HK-2 (cell line): ENCODE results near the gene RGS19.
A peak's percentile ranks its signal among the peaks of the same experiment; 100 is the strongest.

ENCODE experiments used
- DNase-seq: peaks from one replicate; pipeline ENCODE4 v3.0.0-alpha.2; 2018; ENCODE audit not compliant: unreplicated experiment

RGS19 gene

DNA sequence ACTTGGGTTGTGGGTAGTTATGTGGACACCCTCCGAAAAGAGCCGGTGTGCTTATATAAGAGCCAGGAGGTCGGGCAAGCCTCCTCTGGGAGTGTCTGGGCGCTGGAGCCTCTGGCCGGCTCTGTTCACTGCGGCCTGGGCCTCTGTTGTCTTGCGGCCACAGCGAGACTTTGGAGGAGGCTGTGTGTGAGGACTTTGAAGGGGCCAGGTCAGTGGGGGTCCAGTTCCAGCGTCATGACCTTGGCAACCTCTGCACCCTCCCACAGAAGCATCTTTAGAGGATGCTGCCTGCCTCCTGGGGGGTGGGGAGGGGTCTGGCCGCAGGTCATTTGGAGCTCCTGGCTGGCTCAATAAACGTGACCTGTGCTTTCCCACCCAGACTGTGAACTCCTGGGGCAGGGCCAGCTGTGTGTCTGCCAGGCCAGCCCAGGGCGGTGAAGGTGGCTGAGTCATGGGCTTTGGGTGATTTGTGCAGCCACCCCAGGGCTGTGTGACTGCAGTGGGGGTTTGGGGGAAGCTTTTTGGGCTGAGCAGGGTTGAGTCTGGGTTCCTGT lies 15.1 kb downstream of the RGS19 start:
- peak; percentile 76 for DNase-seq

DNA sequence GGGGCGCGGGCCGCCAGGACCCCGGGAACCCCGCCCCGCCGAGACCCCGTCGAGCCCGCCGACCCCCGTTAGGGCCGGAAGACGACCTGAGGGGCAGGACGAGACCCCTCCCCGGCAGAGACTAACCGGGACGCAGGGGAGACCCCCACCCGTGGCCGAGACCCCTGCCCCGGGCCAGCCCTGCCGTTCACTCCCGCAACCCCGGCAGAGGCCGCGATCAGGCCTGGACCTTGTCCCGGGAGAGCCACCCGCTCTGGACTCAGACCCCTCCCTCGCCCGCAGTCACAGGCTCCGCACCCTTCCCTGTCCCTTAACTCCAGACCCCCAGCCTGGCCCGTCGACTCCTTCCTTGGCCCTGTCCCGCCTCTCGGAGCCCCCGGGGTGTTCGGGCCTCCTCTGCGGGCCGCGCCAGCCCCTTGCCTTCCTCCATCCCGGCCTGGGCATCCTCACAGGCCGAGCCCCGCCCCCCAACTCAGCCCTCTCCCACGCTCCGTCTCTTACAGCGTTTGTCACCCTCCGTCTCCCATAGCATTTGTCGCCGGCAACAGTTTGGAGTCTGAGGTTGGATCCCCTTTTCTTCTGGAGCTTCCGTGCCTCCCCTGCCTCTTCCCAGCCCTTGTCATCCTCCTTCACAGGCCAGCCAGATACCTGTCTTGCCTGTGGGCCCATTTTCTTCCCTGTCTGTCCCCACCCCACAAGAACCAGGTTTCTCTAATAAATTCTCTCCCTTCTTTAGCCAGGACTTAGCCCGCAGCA lies 15.8 kb downstream of the RGS19 start:
- DNase-seq, result peak; percentile 57

DNA sequence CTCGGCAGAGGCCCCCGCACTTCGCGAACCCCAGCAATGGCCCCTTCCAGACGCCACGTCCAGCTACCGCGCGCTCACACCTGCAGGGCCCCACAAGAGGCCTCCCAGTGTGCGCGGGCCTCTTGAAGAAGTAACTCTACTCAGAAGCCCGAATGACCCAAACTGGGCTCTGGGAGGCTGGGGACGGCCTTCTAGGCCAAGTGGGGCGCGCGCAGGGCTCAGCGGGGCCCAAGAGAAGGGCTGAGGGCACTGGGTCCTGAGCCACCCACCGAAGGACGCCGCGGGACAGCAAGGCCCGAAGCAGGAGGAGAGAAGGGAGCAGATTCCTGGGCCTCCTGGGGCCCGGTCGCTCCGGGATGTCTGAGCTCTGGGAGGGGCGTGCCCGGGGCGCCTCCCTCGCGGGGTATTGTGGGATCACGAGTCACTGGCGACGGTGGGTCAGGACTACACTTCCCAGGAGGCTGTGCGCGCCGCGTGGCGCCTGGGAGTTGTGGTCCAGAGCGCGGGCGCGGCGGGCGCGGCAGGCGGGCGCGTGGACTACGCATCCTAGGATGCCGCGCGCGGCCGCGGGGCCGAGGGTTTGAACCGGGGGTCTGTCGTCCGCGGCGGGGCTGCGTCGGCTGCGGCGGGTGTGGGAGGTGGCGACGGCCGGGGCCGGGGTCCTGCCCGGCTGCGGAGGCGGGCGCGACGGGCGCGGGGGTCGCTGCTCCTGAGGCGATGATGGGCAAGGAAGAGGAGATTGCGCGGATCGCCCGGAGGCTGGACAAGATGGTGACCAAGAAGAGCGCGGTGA lies 16.5 kb downstream of the RGS19 start, which contains the start of gene TCEA2:
Gene TCEA2 (plus strand): TSS at position 603 of the 793 bp plus-strand sequence. CDS start 115 bp downstream, at position 718.
- DNase-seq, result peak; percentile 99

DNA sequence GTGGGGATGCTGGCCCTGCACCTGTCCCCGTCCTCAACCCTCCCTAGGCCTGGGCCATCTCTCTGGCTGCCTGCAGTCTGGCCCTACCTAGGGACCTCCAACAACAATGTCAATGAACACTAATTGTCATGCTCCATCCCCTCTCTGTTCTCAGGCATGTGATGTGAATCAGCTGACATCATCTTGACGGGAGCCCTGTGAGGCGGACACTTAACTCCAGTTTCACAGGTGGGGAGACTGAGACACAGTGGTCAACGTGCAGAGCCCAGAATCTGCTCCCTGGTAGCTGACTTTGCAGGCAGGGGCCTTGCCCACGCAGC lies 17.1 kb downstream of the RGS19 start:
- DNase-seq, result no peak

DNA sequence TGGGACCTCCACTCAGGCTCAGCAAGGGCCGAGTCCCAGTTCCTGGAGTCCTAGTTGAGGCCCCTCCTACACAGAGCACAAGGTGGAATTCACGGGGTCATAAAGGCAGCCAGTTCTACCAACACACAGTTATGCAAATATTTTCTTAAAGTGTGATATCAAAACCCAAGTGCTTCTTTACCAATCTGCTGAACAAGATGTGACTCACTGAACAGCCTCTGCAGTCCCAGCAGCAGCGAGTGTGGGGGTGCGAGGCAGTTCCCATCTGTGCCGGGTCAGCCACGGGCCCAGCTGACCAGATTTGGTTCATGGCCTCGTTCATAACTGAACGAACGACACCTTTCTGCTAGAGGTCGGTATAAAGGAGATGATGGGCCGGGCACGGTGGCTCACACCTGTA lies 20.8 kb downstream of the RGS19 start:
- no peak for DNase-seq

DNA sequence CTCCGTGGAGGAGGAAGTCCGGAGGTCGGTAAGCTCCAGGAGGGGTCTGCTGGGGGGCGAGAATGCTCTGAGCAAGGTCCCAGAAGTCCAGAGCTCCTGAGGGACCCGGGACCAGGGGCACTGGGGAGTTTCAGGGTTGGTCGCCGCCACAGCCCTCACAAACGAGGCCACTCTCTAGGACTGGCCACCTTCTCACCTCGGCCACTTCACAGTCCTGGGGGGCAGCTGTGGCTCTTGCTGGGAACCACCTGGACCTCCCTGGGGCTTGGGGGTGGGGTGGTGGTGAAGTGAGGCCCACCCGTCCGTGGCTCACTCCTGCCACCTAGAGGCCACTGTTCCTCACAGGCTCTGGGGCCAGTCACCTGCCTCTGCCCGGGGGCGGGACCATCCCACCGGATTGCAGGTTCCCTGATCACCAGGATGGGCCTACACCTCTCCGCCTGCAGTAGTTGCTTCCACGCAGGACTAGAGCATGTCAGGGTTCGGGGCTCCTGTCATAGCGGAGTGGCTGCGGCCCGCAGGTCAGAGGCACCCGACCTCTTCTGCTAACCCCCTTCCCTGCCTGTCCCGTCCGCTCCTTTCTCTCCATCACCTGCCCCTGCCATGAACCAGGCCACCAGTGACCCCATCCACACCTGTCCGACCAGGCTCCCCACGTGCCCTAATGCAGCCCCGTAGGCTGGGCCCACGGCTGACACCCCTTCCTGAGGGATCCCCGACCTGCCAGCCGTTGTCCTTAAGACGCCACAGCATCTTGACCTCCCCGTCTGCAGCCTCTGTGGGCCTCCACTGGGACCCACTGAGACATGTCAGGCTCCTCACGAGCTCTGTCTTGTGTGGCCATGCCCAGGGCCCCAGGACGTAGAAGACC lies 21.5 kb downstream of the RGS19 start:
- DNase-seq, result peak; percentile 86

DNA sequence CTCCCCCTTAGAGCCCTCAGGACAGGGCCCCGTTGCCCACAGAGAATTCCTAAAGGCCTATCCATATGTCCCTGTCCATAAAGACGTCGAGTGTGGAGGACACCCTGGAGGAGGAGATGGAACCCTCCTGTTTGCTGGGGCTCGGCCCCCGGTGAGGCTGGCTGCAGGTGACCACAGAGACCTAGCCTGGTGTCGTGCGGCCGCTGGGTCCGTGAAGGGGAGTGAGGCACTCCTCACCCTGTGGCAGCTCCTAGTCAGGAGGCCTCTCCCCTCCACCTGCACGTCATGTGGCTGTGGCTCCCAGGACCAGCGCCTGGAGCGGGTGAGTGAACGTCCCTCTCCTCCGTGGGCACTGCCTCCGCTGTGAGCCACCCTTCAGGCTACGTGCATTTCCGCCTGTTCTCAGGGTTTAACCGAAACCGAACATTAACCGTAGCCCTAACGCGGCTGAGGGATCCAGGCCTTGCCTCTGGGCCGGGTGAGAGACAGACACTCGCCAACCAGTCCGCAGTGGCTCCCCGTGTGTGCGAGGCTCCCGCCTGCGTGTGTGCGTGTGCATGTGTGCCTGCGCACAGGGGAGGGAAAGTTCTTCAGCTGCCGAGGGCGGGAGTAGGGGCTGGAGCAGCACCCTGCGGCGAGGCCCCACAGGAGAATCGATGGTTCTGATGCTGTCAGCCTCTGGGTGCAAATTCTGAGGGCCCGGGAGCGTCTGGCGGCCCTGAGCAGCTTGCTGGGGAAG lies 22.3 kb downstream of the RGS19 start:
- DNase-seq, result no peak

DNA sequence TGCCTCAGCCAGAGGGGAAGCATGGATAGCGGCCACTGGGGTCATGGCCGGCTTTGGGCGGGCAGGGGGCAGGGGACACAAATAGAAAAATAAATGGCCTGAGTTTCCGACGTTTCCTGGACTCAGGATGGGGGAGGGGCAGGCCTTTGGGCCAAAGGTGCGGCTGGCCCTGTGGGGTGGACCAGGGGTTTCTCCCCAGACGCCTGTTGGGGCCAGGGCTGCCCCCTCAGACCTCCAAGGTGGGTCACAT lies 22.8 kb downstream of the RGS19 start:
- no peak for DNase-seq

DNA sequence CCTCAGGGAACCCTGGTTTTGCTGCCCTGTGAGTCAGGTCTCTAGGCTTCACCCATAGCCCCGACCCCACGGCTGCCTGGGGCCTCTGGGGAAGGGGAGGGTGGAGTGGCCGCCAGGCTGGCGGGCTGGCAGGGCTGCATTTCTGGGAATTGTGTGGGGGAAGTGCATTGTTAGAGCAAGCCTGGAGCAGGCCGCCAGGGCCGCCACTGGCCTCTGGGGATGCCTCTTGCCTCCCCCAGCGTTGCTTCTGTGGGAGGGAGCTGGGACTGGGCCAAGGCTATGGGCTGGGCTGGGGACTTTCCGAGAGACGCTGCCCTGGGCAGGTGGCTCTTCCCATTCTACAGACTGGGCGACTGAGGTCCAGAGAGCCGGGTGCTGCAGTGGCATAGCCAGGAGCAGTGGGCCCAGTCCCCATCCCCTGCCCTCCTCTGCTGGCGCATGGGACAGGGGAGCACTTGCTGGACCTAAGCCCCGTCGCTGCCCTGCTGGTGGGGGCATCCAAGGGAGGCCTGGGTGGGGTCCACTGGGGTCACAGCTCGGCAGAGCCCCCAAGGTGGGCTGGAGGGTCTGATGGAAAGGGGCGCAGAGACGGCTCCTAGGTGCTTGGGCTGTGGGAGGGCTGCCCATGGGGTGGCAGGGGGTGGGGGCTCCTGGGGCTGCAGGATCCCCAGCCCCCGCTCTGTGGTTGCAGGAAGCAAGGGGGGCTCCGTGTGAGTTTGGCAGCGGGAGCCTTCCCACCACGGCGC lies 23.3 kb downstream of the RGS19 start:
- peak; percentile 81 for DNase-seq

DNA sequence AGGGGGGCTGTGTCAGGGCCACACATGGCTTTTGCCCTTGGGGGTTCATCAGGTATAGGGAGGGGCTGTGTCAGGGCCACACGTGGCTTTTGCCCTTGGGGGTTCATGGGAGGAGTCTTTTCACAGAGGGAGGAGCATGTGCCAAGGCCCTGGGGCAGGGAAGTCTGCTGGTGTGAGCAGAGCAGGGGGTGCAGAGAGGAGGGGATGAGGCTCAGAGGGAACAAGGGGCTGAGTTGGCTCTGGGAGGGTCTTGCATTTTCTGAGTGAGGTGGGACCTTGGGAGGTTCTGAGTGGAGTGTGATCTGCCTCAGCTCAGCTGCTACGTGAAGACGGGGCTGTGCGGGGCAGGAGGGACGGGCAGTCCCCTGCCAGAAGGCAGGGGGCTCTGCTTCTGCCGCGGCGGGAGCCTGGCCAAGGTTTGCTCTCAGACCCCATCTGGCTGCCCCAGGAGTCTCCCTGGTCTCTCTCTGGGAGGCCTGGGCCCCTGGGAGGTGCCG lies 23.9 kb downstream of the RGS19 start:
- no peak for DNase-seq

DNA sequence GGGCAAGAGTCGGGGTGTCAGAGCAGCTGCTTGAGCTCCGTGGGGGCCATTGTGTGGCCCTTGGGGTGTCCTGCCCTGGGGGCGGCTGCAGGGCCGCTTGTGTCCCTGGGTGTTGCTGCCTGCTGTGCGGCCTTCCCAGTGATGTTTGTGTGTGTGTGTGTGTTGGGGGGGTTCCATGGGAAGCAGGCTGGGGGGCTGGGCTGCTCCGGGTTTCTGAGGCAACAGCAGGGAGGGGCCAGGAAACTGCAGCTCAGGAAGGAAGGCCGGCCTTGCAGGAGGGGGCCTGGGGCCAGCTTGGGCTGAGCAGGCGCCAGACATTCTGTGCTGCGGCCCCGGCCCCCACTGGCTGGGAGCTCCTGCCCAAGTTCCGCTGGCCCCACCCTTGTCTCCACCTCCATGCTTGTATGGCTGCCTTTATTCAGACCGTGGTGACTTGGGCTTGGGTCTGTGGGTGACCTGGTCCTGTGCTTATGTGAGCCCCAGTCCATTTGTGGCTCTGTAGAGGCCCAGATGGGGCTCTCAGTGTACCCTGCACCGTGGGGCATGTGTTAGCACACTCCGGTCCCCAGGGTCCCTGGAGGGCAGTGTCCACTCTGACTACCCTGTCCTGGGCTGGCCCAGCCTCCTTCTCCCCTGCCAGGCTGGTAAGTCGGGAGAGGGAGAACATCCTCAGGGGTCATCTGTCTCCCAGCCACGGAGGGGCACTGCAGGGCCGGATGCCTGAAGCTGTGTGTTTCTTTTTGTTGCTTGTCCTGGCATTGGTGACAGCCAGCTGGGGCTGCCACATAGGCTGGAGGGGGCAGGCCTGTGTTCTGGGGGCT lies 25.3 kb downstream of the RGS19 start:
- DNase-seq, result peak; percentile 63

DNA sequence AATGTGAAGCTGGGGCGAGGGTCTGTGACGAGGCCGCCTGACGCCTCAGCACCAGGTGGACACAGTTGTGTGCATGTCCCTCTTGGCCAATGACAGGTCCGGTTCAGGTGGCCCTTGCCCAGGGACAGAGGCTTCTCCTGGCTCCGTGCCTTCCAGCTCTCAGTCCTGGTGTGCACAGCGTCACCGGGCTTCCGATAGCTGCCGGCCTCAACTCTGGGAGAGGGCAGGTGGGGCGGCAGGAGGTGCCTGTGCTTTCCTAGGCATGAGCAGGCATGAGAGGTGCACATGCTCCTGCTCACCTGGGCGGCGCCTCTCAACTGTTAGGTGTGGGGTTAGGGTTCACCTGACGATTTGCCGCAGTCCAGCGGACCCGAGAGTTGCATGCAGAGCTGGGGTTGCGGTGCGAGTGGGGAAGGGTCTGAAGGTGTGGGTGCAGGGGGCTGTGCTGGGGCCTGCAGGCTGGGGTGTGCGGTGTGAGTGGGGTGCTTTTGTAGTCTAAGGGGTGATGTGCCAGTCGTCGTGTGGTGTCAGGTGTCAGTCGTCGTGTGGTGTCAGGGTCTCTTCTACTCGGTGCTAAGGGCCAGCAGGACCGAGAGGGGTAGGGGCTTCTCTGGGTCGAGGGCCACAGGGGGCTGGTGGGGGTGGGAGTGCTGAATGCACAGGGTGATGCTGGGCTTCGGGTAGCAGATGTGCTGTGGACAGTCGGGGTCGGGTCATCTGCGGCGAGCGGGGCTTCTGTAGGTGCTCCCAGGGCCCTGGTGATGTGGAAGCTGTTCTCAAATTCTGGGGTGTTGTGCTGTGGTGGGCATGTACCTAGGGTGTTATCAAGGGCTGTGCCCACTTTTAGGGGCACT lies 26.1 kb downstream of the RGS19 start:
- no peak for DNase-seq

DNA sequence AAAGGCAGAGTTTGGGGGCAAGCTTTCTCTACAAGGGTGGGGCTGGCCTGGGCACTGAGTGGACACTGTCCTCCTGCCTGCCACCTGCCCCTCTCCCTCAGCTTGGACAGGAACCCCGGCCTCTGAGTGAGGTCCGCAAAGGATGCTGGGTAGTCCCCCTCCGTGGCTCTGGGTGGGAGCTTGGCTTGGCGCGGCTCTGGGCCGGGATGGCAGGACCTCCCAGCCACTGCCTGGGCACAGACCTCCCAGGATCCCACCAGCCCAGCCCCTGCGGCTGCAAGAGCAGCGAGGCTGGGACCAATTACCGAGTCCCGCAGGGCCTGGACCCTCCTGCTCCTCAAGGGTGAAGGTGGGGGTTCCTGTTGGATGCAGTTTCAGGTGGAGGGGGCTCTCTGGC lies 27.0 kb downstream of the RGS19 start:
- DNase-seq, result no peak

DNA sequence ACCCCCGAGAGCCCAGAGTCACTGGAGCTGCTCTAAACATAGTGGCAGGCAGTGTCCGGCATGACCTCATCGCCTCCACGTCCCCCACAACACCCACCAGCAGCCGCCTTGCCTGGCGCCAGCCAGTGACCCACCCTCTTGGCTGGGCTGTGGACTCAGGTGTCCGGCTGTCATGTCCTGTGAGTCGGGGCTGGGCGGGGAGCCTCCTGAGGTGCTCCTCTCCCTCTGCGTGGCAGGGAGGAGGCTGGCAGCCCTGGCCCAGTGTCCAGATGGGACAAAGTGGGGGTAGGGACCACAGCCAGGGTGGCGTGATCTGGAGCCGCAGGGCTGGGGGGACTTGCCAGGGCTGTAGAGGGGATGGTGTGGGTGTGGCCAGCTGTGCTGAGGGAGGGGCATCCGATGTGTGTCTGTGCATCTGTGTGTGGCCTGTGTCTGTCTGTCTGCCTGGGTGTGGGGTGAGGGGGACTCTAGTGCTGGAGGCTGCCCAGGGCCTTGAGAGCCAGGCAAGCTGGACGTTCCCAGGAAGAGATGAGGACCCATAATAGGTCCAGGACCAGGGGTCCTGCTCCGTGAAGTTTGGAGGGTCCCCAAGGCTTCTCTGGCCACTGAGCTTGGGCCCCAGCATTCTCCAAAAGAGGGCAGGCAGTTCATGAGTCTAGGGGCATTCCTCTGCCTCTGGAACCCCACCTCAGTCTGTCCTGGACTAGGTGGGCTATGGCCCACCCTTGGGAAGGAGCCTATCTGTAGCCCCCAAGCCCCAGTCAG lies 27.6 kb downstream of the RGS19 start:
- DNase-seq, result no peak

DNA sequence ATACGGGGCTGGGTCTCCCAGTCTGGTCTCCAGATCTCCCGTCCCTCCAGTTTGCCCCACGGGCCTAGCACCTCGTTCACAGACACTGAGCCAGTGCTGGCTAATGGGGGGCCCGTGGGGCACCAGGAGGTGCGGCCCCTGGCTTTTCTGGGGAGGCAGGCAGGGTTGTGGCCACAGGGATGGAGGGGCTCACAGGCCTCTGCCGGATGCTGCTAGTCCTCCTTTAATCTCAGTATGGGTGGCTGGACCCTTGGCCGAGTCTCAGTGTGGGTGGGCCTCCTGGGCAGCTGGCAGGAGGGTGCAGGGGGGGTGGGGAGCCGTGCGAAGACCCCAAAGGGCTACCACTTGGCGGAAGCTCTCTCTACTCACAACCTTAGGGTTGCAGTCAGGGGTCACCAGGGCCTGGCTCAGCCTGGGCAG lies 28.3 kb downstream of the RGS19 start:
- no peak for DNase-seq

DNA sequence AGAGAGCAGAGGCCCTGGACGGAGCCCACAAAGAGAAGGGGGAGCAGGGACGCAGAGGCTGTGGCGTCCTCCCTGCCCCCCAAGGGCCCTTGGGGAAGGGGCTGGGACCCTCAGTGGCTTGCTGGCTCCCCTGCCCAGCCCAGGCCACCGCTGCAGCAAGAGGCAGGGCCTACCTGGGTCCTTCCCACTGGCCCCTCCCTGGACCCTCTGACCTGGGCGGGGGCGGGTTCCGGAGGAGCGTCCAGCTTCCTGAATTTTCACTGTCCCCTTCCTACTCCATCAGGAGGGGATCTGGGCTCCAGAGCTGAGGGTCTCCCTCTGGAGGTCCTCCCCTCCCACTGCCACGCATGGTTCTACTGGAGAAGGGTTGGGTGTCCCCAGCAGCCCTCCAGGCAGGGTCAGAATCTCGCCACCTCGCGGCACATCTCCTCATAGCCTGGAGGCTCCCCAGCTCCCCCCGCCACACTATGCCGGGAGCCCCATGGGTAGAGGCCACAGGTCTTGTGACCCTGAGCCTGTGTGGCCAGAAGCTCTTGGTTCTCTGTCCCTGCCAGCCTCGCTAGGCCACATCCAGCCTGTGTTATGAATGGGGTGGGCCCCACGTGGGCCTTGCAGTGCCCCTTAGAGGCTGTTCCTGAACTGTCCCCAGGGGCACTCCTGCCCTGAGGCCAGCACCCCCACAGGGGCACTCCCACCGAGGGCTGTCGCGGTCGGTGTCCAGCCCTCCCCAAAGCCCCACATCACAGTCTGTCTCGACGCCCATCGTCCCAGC lies 28.9 kb downstream of the RGS19 start:
- no peak for DNase-seq

DNA sequence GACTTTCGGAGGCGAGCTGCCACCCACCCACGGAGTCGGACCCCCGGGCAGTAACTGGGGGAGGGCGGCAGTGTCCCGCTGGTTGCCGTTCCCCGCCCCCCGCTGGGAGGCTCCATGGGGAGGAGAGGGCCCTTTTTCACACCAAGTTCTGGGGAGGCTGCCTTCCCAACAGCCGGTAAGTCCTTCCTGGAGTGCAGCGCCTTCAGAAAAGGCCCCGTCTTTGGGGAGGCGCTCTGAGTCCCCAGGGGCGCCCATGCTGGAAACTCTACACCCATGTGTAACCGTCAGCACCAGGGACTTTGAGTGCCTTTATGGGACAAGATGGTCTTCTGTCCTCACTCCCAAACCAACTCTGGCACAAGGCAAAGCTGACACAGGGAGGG lies 29.4 kb downstream of the RGS19 start:
- no peak for DNase-seq
